Ascending aorta (tissue), 2 donors: ENCODE measurements around the gene PF4V1. TPM values are rescaled to one million over a fixed set of nuclear protein-coding genes. Genes with fewer than 3 reads are reported as not detected.

Experiments used
- DNase-seq, 2 donors: peaks; one replicate each; pipeline ENCODE4 v3.0.0-alpha.2; 2019; ENCODE audit warnings: low spot score in 2 of 2
- H3K27ac ChIP-seq, 2 donors: fragments of 200-600 bp; sonication (generic); one replicate each; pipeline ENCODE4 v1.5.1; 2016 to 2017; ENCODE audit warnings: mild to moderate bottlenecking in 1 of 2
- H3K27me3 ChIP-seq: fragments of 200-600 bp; sonication (generic); one replicate; pipeline ENCODE4 v1.5.1; 2017
- H3K36me3 ChIP-seq, 2 donors: fragments of 200-600 bp; sonication (generic); one replicate each; pipeline ENCODE4 v1.5.1; 2016
- H3K4me1 ChIP-seq, 2 donors: fragments of 200-600 bp; sonication (generic); one replicate each; pipeline ENCODE4 v1.5.1; 2016 to 2017; ENCODE audit warnings: mild to moderate bottlenecking in 1 of 2
- H3K4me3 ChIP-seq, 2 donors: fragments of 200-600 bp; sonication (generic); one replicate each; pipeline ENCODE4 v1.5.1; 2016 to 2017; ENCODE audit warnings: mild to moderate bottlenecking in 1 of 2
- H3K9me3 ChIP-seq, 2 donors: fragments of 200-600 bp; sonication (generic); one replicate each; pipeline ENCODE4 v1.5.1; 2016
- CTCF ChIP-seq, 3 experiments: fragments of 200-600 bp in 2 of 3; fragments of 450-650 bp in 1 of 3; sonication (generic) in 2 of 3; IDR thresholded peaks; one replicate each; pipeline ENCODE4 v1.5.1; 2016 to 2019; ENCODE audit warnings: antibody characterized with exemption in 3 of 3, mild to moderate bottlenecking in 1 of 3, moderate library complexity in 1 of 3
- intact Hi-C: fragments of 100-400 bp; cut with DNase I; formaldehyde crosslinking; loops from one replicate; pipeline ENCODE4 v1.15.1; 2023
- total RNA-seq: library from RNA; depleted of rRNA; stranded (reverse); fragments of >200 nt; gene quantifications from one replicate; pipeline ENCODE4 v1.1.0, GENCODE V29; 2016

Gene PF4V1
- total RNA-seq, 1 donor from 2014 or later: not detected

DNA sequence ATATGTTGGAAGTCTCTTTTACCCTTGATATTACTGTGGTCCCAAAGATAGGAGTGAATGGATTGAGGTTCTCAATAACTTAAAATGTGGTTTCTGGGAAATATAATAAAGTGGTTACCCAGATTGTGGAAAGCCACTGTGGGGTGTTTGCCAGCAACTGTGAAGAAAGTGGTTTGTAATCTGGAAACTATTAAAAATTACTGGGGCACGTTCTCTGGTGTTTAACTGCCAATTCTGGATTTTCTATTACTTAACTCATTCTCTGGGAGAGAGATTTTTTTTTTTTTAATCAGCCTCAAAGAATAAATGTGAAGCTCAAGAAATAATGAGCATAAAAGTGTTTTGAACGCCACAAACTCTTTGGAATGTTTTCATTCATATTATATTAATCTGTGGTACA, 21.5 kb upstream of the PF4V1 start:
- Histone ChIP-seq H3K4me1 (no peaks in the 10 kb centered on the region), H3K36me3 (no peaks in the 10 kb centered on the region), H3K9me3 (no peaks in the 10 kb centered on the region), H3K4me3 (no peak overlapping the region), H3K27ac (no peak overlapping the region), H3K27me3 (no peaks in the 10 kb centered on the region)
- intact Hi-C loops: no loop called here
- DNase-seq: no peak
- no peak for TF ChIP-seq CTCF (IDR thresholded peaks at IDR 0.05)

DNA sequence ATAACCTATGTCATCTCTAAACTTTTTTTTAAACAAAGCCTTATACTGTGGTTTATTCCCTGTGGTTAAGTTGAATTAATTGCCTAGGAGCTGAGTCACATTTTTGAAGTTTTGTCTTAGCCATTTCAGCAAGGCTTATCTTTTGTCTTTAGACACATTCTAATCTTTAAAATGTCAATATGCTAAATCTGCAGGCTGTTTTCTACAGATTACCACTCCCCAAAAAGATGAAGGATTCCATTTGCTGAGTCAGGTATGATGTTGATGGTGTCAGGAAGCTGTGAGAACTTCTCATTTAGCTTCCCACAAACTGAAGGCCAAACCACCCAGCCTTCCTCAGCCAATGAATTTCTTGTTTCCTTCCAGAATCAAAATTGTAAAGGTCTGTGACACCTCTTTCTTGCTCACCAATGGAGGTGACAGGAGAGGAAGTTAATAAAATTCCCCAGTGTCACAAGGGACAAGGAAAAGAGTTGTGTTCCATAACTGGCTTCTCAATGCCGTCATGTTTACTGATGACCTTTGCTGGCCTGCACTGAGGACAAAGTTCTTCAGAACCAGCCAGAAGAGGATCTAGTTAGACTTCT, 20.4 kb upstream of the PF4V1 start:
- H3K4me1 ChIP-seq: peaks cover 0 to 2% of the 10 kb centered on the region in 2 donors
- TF ChIP-seq CTCF (IDR thresholded peaks at IDR 0.05): no peak
- intact Hi-C loops: no loop called here
- H3K27me3 ChIP-seq: no peaks in the 10 kb centered on the region
- H3K4me3 ChIP-seq: no peak overlapping the region
- no peak overlapping the region for H3K27ac ChIP-seq
- H3K9me3 ChIP-seq: no peaks in the 10 kb centered on the region
- no peaks in the 10 kb centered on the region for H3K36me3 ChIP-seq
- no peak for DNase-seq

DNA sequence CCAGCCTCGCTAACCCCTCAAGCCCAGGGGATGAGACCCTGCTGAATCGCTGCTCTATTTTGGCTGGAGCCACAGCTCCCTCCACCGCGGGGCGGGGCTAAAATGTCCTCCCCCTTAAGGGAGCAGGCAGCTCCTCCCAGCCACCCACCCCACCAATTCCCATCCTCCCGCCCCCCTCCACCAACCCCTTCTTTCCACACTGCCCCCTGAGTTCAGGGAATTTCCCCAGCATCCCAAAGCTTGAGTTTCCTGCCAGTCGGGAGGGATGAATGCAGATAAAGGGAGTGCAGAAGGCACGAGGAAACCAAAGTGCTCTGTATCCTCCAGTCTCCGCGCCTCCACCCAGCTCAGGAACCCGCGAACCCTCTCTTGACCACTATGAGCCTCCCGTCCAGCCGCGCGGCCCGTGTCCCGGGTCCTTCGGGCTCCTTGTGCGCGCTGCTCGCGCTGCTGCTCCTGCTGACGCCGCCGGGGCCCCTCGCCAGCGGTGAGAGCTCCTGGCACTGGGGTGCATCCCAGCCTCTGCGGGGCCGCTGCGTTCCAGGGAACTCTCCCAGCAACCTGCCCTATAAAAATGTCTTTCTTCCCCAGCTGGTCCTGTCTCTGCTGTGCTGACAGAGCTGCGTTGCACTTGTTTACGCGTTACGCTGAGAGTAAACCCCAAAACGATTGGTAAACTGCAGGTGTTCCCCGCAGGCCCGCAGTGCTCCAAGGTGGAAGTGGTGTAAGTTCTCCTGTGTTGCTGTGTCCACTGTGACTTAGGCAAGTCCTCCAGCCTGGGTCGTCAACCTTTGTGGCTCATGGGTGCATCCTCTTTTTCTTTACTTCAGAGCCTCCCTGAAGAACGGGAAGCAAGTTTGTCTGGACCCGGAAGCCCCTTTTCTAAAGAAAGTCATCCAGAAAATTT, 16.5 kb upstream of the PF4V1 start, which contains the start of gene CXCL6:
Gene CXCL6 (plus strand): TSS at position 306 of the 907 bp plus-strand sequence. CDS start 73 bp downstream, at position 379.
- intact Hi-C loops: no loop called here
- no peaks in the 10 kb centered on the region for H3K36me3 ChIP-seq
- DNase-seq: no peak
- H3K4me3 ChIP-seq: peak within 1 kb of the TSS; percentile 39 to 49
- no peaks in the 10 kb centered on the region for H3K27me3 ChIP-seq
- H3K27ac ChIP-seq: no peak within 1 kb of the TSS
- TF ChIP-seq CTCF (IDR thresholded peaks at IDR 0.05): no peak
- H3K4me1 ChIP-seq: peaks cover 0 to 2% of the 10 kb centered on the region in 2 donors
- no peaks in the 10 kb centered on the region for H3K9me3 ChIP-seq

GRCh38 chr4:73839071-73839470, 14.0 kb upstream of the PF4V1 start:
- no peaks in the 10 kb centered on the region for H3K27me3 ChIP-seq
- H3K4me1 ChIP-seq: peaks cover 0 to 2% of the 10 kb centered on the region in 2 donors
- H3K4me3 ChIP-seq: no peak overlapping the region
- no peak for DNase-seq
- no peak for TF ChIP-seq CTCF (IDR thresholded peaks at IDR 0.05)
- no peaks in the 10 kb centered on the region for H3K36me3 ChIP-seq
- H3K27ac ChIP-seq: no peak overlapping the region
- H3K9me3 ChIP-seq: no peaks in the 10 kb centered on the region
- intact Hi-C loops: no loop called here

DNA sequence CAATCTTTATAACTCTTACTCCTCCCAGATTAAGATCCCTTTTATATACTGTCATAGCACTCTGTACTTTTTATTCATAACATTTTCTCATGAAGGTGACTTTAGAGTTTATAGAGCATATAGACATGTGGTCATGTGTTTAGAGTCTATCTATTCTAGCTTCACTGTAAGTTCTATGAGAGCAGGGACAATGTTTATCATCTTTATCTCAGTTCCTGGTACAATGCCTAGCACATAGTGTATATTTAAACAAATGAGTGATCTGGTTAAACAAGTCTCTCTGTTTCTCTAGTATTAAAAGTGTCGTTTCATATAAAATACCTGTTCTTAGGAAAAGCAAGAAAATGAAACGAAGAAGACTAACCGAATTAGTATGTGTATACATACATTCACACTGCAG, 13.4 kb upstream of the PF4V1 start:
- Histone ChIP-seq H3K27ac (no peak overlapping the region), H3K4me1 (peaks cover 0 to 2% of the 10 kb centered on the region in 2 donors), H3K27me3 (no peaks in the 10 kb centered on the region), H3K36me3 (no peaks in the 10 kb centered on the region), H3K4me3 (no peak overlapping the region), H3K9me3 (no peaks in the 10 kb centered on the region)
- no peak for TF ChIP-seq CTCF (IDR thresholded peaks at IDR 0.05)
- DNase-seq: no peak
- intact Hi-C loops: no loop called here
